B cell (primary cell): ENCODE data around the gene ASIC1.

Experiments used
- CTCF ChIP-seq: fragments of 200-600 bp; IDR thresholded peaks from one replicate; pipeline ENCODE4 v1.8.0; 2022; ENCODE audit warnings: antibody characterized with exemption, mild to moderate bottlenecking
- EZH2 ChIP-seq: IDR thresholded peaks from 2 replicates; pipeline ENCODE4 v1.6.1; 2012; ENCODE audit warnings: borderline replicate concordance, low read depth, mild to moderate bottlenecking, moderate library complexity, low read length; ENCODE audit not compliant: insufficient read depth, poor library complexity, severe bottlenecking

GRCh38 chr12:50097952-50098351 is 40.6 kb downstream of the ASIC1 start:
- TF ChIP-seq CTCF (no peak), EZH2 (no peak)
